HepG2 (cell line): ENCODE data around the gene WDR13. TPM values are rescaled to one million over a fixed set of nuclear protein-coding genes. Genes with fewer than 3 reads are reported as not detected.

Experiments
- ATAC-seq: fragments of 200-7000 bp; cut with Tn5 transposase; 3 replicates; pipeline ENCODE4 v1.9.1; 2020; ENCODE audit warnings: mild to moderate bottlenecking, moderate library complexity
- BruUV-seq: library from RNA; stranded (reverse); fragments of 400-500 nt; replicated peaks from 2 replicates; lab custom pipeline; 2021; lab: Mats Ljungman, UMichigan
- CTCF ChIA-PET: fragments of 300-600 bp; formaldehyde crosslinking; extraction: SDS; loops from one replicate; lab custom pipeline; 2021; ENCODE audit warnings: low total read pairs, inconsistent platforms, low intra/inter-chr PET ratio; lab: Yijun Ruan, JAX
- POLR2A ChIA-PET: fragments of 350-600 bp; sonication (Branson Sonifier 250); formaldehyde crosslinking; loops from one replicate; lab custom pipeline; 2020; ENCODE audit warnings: antibody characterized with exemption, inconsistent platforms; lab: Yijun Ruan, JAX
- DNase-seq: peaks from one replicate; pipeline ENCODE4 v3.0.0-alpha.2; 2015; ENCODE audit warnings: low spot score
- FAIRE-seq: peaks from 3 replicates; lab custom pipeline; 2011; peaks lifted over from hg19 to GRCh38; lab: Jason Lieb, UNC
- H2AFZ ChIP-seq: one replicate; pipeline ENCODE4 v1.6.1; 2011; ENCODE audit warnings: low read length, inconsistent platforms
- H3K27ac ChIP-seq: fragments of 300-600 bp; 3 replicates; pipeline ENCODE4 v1.8.0; 2011; ENCODE audit warnings: mixed run types, mild to moderate bottlenecking, mixed read lengths, low read length, inconsistent platforms; ENCODE audit not compliant: insufficient read depth; ENCODE audit errors: extremely low read length
- H3K27me3 ChIP-seq, 2 experiments: fragments of 200-600 bp in 1 of 2; 2 replicates in 1 of 2; 3 replicates in 1 of 2; pipeline versions ENCODE4 v1.6.0 to v1.8.0; 2011; ENCODE audit warnings: low read length in 2 of 2, mild to moderate bottlenecking in 2 of 2, moderate library complexity in 2 of 2, inconsistent platforms in 1 of 2; ENCODE audit not compliant: insufficient read depth in 2 of 2, control insufficient read depth in 1 of 2
- H3K36me3 ChIP-seq, 2 experiments: fragments of 200-600 bp in 1 of 2; replicated peaks in 1 of 2; 2 replicates in 1 of 2; 3 replicates in 1 of 2; pipeline versions ENCODE4 v1.5.1 to v1.8.0; 2011; ENCODE audit warnings: low read length in 2 of 2, inconsistent platforms in 1 of 2; ENCODE audit not compliant: insufficient read depth in 2 of 2, control insufficient read depth in 1 of 2
- H3K4me1 ChIP-seq: 2 replicates; pipeline ENCODE4 v1.5.1; 2012; ENCODE audit warnings: low read length, inconsistent platforms; ENCODE audit not compliant: insufficient read depth
- H3K4me2 ChIP-seq: 2 replicates; pipeline ENCODE4 v1.6.0; 2011; ENCODE audit warnings: low read depth, low read length, inconsistent platforms
- H3K4me3 ChIP-seq, 3 experiments: fragments of 200-600 bp in 1 of 3; sonication (generic), shearing (Covaris generic) in 1 of 3; replicated peaks in 1 of 3; 2 replicates each; pipeline ENCODE4 v1.5.1; 2011 to 2016; ENCODE audit warnings: low read length in 3 of 3, inconsistent platforms in 2 of 3, low read depth in 2 of 3, mild to moderate bottlenecking in 2 of 3, control low read depth in 1 of 3, mixed read lengths in 1 of 3; ENCODE audit not compliant: insufficient read depth in 1 of 3
- H3K79me2 ChIP-seq: one replicate; pipeline ENCODE4 v1.6.1; 2011; ENCODE audit warnings: low read length, inconsistent platforms; ENCODE audit not compliant: insufficient read depth
- H3K9ac ChIP-seq: 2 replicates; pipeline ENCODE4 v1.6.0; 2011; ENCODE audit warnings: mild to moderate bottlenecking, low read depth, low read length, inconsistent platforms; ENCODE audit not compliant: insufficient read depth
- H3K9me3 ChIP-seq: 2 replicates; pipeline ENCODE4 v1.5.1; 2012; ENCODE audit warnings: mild to moderate bottlenecking, low read length
- H4K20me1 ChIP-seq: 2 replicates; pipeline ENCODE4 v1.6.0; 2011; ENCODE audit warnings: inconsistent platforms, mild to moderate bottlenecking, low read length, moderate library complexity; ENCODE audit not compliant: insufficient read depth
- CENPT ChIP-seq: sonication (generic); formaldehyde crosslinking; IDR thresholded peaks from 2 replicates; pipeline ENCODE4 v1.8.0; 2022; ENCODE audit warnings: low read depth, mild to moderate bottlenecking, moderate library complexity, missing genetic modification reagents
- GATA4 ChIP-seq: sonication (generic); IDR thresholded peaks from 2 replicates; pipeline ENCODE4 v1.6.1; 2016; ENCODE audit warnings: antibody characterized with exemption, low read depth, borderline replicate concordance
- ZBTB8A ChIP-seq: sonication (generic); formaldehyde crosslinking; IDR thresholded peaks from 2 replicates; pipeline ENCODE4 v1.4.0; 2020; ENCODE audit warnings: mild to moderate bottlenecking, low read depth, missing genetic modification reagents, borderline replicate concordance
- ZNF260 ChIP-seq: sonication (generic); formaldehyde crosslinking; IDR thresholded peaks from 2 replicates; pipeline ENCODE4 v1.4.0; 2020; ENCODE audit warnings: missing genetic modification reagents, low read depth, mild to moderate bottlenecking, borderline replicate concordance
- ZNF317 ChIP-seq: sonication (generic); formaldehyde crosslinking; IDR thresholded peaks from 2 replicates; pipeline ENCODE4 v1.5.0; 2020; ENCODE audit warnings: mild to moderate bottlenecking, missing genetic modification reagents
- ZNF446 ChIP-seq: sonication (generic); formaldehyde crosslinking; IDR thresholded peaks from 2 replicates; pipeline ENCODE4 v1.5.0; 2020; ENCODE audit warnings: mild to moderate bottlenecking, missing genetic modification reagents
- ZNF772 ChIP-seq: sonication (generic); formaldehyde crosslinking; IDR thresholded peaks from 2 replicates; pipeline ENCODE4 v1.5.0; 2020; ENCODE audit warnings: mild to moderate bottlenecking, missing genetic modification reagents
- WGBS: methylation state at CpG from one replicate; pipeline ENCODE4 v1.1.6; 2017; ENCODE audit warnings: low lambda C conversion rate; 5-methylcytosine and 5-hydroxymethylcytosine counted together
- in situ Hi-C: cut with HindIII; loops from 2 replicates; pipeline ENCODE4 v1.10.0; 2017; ENCODE audit warnings: low pct_unique_long_range_greater_than_20kb; ENCODE audit not compliant: extremely low pct_ligation_motif_present
- intact Hi-C: fragments of 100-400 bp; cut with micrococcal nuclease; formaldehyde crosslinking; loops from one replicate; pipeline ENCODE4 v1.10.0; 2022; ENCODE audit not compliant: unreplicated experiment
- polyA plus RNA-seq, 8 experiments: library from polyadenylated mRNA; depleted of rRNA in 3 of 8; stranded (reverse) in 7 of 8; unstranded in 1 of 8; fragments of >200 nt; fragmentation: Illumina TruSeq in 4 of 8; extraction: Trizol in 4 of 8; gene quantifications; 2 replicates each; pipeline versions ENCODE4 v1.2.1 to v1.2.3, GENCODE V29; 2011 to 2016; ENCODE audit warnings: low read depth in 4 of 8, missing spikeins in 1 of 8, mixed read lengths in 1 of 8; ENCODE audit not compliant: insufficient read depth in 1 of 8
- total RNA-seq, 5 experiments: library from RNA; depleted of rRNA; stranded (reverse); fragments of >200 nt; fragmentation: Illumina TruSeq; extraction: Trizol; gene quantifications; 2 replicates each; pipeline ENCODE4 v1.2.3, GENCODE V29; 2016; ENCODE audit warnings: low read depth in 1 of 5
- TF ChIP-seq, protein P1 (sequence below): IDR thresholded peaks from 2 replicates; pipeline ENCODE4 v1.6.1; 2016; ENCODE audit warnings: low read depth, missing genetic modification reagents, missing compliant biosample characterization
- TF ChIP-seq, protein P2 (sequence below): sonication (generic); formaldehyde crosslinking; IDR thresholded peaks from 2 replicates; pipeline ENCODE4 v1.4.0; 2020; ENCODE audit warnings: missing genetic modification reagents, low read depth, mild to moderate bottlenecking, borderline replicate concordance
- TF ChIP-seq, protein P3 (sequence below): sonication (generic); formaldehyde crosslinking; IDR thresholded peaks from 2 replicates; pipeline ENCODE4 v1.9.0; 2022; ENCODE audit warnings: low read depth, missing genetic modification reagents

WDR13 gene
- total and polyA plus RNA-seq, 2 of the 13 experiments (the other 11 are each of a cell fraction or from before 2014, with no cell fraction given), result 28.7 to 37.1 TPM

DNA sequence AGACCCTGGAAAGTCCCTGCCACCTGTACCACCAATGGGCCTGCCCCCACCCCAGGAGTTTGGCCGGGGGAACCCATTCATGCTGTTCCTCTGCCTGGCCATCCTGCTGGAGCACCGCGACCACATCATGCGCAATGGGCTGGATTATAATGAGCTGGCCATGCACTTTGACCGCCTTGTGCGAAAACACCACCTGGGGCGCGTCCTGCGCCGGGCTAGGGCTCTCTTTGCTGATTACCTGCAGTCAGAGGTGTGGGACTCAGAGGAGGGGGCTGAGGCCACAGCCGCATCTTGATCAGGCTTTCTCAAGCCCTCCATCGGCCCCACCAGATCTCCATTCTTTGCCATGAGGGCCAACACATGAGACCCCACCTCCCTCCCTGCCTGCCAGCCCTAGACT, 36.6 kb upstream of the WDR13 start:
- intact Hi-C loops, result no loop called here
- in situ Hi-C loops, result no loop called here

More for the DNA sequence above, 36.6 kb upstream of the WDR13 start:
- no peaks in the 10 kb centered on the region for H4K20me1 ChIP-seq
- no peak overlapping the region for H3K4me3 ChIP-seq
- no peak for ATAC-seq
- no peak overlapping the region for H2AFZ ChIP-seq
- no peak overlapping the region for H3K27ac ChIP-seq
- H3K4me1 ChIP-seq, result no peaks in the 10 kb centered on the region
- H3K27me3 ChIP-seq, result no peaks in the 10 kb centered on the region
- H3K36me3 ChIP-seq, result peaks cover 5 to 12% of the 10 kb centered on the region in 2 experiments; a peak in 2 of 5 replicates
- no peaks in the 10 kb centered on the region for H3K9me3 ChIP-seq
- no TSS peak for BruUV-seq
- TF ChIP-seq ZNF317 (CRISPR knock-in tag) (no peak), ZNF446 (no peak), GATA4 (no peak), ZNF260 (CRISPR knock-in tag) (no peak), CENPT (CRISPR knock-in tag) (no peak), ZNF772 (CRISPR knock-in tag) (no peak), ZBTB8A (no peak)
- TF ChIP-seq, protein P1, sequence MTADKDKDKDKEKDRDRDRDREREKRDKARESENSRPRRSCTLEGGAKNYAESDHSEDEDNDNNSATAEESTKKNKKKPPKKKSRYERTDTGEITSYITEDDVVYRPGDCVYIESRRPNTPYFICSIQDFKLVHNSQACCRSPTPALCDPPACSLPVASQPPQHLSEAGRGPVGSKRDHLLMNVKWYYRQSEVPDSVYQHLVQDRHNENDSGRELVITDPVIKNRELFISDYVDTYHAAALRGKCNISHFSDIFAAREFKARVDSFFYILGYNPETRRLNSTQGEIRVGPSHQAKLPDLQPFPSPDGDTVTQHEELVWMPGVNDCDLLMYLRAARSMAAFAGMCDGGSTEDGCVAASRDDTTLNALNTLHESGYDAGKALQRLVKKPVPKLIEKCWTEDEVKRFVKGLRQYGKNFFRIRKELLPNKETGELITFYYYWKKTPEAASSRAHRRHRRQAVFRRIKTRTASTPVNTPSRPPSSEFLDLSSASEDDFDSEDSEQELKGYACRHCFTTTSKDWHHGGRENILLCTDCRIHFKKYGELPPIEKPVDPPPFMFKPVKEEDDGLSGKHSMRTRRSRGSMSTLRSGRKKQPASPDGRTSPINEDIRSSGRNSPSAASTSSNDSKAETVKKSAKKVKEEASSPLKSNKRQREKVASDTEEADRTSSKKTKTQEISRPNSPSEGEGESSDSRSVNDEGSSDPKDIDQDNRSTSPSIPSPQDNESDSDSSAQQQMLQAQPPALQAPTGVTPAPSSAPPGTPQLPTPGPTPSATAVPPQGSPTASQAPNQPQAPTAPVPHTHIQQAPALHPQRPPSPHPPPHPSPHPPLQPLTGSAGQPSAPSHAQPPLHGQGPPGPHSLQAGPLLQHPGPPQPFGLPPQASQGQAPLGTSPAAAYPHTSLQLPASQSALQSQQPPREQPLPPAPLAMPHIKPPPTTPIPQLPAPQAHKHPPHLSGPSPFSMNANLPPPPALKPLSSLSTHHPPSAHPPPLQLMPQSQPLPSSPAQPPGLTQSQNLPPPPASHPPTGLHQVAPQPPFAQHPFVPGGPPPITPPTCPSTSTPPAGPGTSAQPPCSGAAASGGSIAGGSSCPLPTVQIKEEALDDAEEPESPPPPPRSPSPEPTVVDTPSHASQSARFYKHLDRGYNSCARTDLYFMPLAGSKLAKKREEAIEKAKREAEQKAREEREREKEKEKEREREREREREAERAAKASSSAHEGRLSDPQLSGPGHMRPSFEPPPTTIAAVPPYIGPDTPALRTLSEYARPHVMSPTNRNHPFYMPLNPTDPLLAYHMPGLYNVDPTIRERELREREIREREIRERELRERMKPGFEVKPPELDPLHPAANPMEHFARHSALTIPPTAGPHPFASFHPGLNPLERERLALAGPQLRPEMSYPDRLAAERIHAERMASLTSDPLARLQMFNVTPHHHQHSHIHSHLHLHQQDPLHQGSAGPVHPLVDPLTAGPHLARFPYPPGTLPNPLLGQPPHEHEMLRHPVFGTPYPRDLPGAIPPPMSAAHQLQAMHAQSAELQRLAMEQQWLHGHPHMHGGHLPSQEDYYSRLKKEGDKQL (CRISPR knock-in tag), result no peak
- TF ChIP-seq, protein P2, sequence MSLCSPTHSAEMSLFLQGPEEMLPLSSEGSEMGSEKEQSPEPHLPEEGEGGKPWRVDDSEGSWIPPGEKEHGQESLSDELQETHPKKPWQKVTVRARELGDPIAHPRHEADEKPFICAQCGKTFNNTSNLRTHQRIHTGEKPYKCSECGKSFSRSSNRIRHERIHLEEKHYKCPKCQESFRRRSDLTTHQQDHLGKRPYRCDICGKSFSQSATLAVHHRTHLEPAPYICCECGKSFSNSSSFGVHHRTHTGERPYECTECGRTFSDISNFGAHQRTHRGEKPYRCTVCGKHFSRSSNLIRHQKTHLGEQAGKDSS (CRISPR knock-in tag), result no peak
- TF ChIP-seq, protein P3, sequence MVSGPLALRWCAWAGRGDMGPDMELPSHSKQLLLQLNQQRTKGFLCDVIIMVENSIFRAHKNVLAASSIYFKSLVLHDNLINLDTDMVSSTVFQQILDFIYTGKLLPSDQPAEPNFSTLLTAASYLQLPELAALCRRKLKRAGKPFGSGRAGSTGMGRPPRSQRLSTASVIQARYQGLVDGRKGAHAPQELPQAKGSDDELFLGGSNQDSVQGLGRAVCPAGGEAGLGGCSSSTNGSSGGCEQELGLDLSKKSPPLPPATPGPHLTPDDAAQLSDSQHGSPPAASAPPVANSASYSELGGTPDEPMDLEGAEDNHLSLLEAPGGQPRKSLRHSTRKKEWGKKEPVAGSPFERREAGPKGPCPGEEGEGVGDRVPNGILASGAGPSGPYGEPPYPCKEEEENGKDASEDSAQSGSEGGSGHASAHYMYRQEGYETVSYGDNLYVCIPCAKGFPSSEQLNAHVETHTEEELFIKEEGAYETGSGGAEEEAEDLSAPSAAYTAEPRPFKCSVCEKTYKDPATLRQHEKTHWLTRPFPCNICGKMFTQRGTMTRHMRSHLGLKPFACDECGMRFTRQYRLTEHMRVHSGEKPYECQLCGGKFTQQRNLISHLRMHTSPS (CRISPR knock-in tag), result no peak
- TF ChIP-seq, all 625 proteins: peak for 0
- Histone ChIP-seq H3K4me2 (no peak overlapping the region), H3K79me2 (no peaks in the 10 kb centered on the region), H3K9ac (no peak overlapping the region)
- CTCF ChIA-PET, result no interaction called here
- POLR2A ChIA-PET, result no interaction called here
- WGBS, result 100% methylated on average over 1 of the region's 12 CpGs
- DNase-seq (no peak), FAIRE-seq (no peak)
